GM18508 (cell line): ENCODE measurements around the gene FAM98B.

Experiments
- ATAC-seq: cut with Tn5 transposase; IDR thresholded peaks from one replicate; pipeline ENCODE4 v1.9.1; 2021; ENCODE audit warnings: moderate number of reproducible peaks; ENCODE audit not compliant: insufficient read depth, unreplicated experiment

Gene FAM98B

DNA sequence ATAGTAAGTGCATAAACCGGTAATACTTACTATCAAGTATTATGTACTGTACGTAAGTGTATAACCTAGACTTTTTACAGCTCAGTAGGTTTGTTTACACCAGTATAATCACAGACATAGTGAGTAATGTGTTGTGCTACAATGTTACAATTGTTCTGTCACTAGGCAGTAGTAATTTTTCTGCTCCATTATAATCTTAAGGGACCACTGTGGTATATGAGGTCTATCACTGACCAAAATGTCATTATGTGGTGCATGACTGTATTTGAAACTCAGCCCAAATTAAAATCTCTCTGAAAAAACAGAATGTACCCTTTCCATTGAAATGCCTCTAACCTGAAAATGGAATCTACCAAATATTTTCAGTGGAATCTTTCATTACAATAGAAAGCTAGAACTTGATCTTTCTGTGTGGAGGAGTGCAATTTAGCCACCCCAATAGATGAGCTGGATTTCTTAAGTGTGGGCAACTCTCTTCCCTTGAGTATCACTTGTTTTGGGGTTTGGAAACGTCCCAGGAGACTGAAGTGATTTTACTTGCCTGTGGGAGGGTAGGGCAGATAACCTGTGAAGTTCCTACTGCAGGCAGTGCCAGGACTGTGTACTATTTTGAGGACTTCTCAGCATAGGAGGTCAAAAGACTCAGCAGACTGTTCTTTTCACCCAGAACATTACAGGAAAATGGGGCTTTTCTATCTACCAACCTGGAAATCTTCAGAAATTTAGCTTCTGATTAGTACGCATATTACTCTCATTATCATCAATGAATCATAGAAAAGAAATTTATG is 50.9 kb downstream of the FAM98B start:
- no peak for ATAC-seq

DNA sequence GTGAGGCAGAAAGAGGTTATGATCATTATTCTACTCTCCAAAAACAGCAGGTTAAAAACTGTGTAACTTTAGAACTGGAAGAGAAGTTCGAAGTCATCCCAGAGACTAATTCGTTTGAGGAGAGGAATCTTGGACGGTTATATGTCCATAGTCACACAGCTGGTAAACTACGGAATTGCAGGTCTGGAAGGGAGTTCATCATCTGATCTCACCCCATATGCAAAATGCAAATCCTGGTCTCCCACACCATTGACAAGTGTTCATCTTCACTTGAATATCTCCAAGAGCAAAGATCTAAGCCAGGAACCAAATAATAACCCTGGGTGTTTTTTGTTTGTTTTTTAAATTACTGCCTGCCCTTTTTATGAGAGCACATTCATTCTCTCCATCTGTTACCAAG is 53.1 kb downstream of the FAM98B start:
- no peak for ATAC-seq

DNA sequence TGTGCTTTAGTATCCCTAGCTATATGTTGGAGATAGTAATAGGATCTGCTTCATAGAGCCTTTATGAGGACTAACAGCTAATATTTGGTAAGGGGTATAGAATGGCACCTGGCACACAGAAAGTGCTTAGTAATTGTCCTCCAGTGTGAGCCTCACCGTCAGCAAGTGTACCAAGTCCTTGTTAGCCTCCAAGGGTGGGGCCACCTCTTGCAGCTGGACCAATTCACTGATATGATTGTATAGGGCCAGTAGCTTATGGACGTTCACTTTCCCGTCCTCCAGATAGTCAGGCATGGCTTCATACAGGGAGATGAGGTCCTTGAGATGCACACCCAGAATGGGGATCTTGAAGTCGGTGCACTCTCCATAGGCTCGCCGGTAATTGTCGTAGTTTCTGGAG is 53.6 kb downstream of the FAM98B start:
- ATAC-seq: no peak

DNA sequence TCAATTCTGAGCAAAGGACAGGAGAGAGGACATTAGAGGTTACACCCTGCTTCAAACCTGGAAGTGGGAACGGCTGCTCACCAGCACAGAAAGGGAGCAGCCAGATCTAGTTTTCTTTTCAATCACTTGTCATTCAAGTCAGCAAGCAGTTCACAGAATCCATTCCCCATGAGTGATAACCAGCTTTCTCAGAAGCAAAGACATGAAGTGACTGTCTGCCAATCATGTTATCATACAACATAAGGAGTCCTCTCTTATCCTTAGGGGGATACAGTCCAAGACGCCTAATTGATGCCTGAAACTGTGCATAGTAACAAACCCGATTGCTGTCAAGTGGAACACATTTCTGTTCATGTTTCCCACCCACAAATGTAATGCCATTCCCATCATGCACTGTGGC is 54.7 kb downstream of the FAM98B start:
- no peak for ATAC-seq

DNA sequence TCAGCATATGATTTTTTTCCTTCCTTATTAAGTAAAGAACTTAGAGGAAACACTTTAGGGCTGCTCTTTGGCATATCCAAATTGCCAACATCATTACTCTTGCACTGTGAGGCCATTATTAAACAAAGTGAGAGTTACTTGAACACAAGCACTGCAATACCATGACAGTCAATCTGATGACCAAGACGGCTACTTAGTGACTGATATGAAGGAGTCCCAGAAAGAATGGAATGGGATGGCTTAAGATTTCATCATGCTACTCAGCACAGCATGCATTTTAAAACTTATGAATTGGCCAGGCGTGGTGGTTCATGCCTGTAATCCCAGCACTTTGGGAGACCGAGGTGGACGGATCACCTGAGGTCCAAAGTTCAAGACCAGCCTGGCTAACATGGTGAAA is 55.2 kb downstream of the FAM98B start:
- no peak for ATAC-seq

DNA sequence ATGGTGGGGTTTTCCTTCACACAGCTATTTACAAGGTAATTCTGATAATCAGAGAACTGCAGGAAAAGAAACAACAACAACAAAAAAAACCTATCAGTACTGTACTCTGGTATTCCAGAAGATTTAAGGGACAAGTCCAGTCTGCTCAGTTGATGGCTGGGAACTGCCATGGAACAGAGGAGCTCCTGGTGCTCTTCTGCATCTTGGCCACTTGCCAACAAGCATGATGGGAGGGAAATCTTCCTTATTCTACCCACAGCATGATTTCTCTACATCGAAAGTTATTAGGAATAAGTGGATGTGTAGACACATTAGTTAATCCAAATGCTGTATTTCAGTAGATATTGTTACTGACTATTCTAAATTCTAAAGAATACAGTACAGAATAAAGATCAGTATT is 59.0 kb downstream of the FAM98B start:
- no peak for ATAC-seq

DNA sequence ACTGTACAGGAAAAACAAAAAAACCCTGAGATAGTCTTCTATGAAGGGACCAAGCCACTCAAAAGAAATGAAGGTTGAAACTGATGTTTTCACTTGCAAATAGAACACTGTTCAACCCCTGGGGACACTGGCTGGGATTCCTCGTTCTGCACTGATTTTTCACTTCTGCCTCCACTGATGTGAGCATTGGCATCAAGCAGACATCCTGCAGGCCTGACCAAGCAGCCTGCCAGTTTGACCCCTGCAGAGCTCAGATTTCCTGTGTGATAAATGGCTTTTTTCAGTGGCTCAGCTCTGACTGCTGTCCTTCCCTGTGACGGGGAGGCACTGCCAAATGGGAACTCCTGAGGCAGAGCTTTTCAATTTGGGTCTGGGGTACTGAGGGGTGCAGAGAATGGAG is 60.7 kb downstream of the FAM98B start:
- no peak for ATAC-seq

DNA sequence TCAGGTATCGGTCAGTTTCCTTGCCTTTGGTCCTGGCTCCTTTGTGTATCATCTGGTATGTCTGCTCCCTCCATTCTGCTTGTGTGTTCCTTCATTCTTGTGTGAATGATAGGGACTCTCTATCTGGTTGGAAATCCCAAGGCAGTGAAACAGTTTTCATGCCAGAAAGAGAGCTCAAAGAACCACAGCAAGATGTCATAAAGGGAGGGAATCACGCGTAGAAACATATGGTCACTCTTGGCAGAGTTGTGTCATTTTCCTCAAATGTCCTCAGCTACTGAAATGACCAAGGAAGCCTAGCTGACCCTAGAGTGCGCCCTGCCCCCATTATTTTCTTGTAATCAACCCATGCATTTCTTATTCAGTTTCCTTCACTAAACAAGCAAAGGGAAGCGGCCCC is 62.7 kb downstream of the FAM98B start:
- ATAC-seq: no peak

DNA sequence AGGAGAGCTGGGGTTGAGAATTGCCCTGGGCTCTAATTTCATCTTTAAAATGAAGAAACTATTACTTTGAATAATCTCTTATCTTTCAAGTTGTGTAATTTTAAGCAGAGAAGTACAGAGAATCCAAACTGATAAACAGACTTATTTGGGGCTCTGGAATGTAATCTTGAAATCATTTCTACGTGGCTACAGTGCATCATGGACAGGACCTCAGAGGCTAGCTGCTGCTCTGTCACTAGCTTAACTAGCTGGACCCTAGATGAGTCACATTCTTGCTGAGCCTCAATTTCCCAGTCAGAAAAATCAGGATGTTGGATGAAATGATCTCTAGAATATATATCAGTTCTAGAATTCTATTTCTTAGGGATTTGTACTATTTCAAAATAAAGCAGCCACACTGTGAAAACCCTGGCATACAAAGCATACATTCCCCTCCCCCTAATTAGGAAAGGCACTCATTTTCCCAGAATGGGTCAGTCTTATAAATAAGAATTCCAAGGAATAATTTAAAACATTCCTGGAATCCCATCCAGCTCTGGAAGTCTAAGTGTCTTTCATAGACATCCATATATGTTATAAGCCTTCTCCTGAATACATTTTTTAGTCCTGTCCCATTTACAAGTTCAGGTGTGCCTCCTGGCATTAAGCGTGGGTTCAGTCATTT is 63.5 kb downstream of the FAM98B start:
- no peak for ATAC-seq

DNA sequence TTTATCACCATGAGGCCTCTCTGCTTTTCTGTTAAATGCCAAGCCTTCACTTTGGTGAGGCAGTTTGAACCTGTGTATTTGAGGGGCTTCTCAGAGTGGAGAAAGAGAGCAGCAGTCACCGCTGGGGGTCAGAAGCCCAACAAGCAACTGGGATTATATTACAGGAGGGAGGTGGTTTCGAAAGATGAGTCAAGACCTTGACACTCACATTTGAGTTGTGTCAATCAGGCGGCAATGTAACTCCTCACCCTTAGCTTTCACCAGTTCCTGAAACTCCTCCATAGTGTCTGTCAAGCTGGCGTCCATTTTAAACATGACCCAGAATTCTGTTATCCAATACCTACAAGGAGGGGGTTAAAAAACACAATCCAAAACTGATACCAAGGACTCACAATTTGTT is 64.2 kb downstream of the FAM98B start:
- ATAC-seq: no peak

DNA sequence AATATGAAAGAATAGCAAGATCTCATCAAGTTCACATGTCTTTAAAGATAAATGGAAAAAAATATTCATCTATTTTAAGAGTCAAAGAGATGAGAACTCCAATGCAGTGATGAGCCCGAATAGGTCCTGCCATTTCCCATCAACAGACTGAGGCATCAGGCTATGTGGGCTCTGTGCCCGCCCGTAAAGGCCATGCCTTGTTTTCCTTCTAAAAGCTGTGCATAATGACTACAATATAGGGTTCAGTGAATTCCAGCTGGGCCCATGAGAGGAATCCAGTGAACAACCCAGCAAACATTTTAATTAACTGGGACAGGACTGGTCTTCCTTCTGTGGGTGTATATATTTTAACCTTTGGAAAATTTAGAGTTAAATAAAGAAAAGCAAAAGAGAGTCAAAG is 66.1 kb downstream of the FAM98B start:
- ATAC-seq: no peak

DNA sequence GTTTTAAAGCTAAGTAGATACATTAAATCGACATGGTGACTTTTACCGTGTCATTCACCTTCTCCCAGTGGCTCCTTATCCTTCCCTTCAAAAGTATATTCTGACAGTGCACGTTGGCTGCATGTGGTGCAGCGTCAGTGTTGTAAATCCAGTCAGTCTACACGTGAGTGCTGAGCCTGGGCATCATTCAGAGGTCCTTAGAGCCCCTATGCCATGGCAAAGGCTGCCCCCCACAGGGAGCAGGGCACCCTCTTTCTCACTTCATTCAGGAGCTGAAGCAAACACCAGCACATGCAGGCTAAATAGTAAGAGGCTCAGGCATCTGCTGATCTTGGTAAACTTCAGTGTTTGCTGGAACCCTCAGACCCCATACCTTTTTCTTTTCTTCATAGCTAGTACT is 67.4 kb downstream of the FAM98B start:
- ATAC-seq: no peak

DNA sequence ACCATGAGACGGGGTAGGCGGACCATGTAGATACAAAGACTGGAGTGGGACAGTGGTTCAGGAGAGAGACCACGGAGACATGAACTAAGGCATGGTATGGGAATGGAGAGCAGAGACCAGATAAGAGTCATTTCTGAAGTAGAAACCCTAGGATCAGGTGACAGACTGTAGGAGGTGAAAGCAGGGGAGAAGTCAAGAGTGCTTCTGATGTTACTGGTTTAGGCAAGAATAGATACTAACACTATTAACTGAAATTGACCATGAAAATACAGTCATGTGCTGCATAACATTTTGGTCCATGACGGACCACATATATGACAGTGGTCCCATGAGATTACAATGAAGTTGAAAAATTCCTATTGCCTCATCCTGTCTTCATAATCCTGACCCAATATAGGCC is 69.0 kb downstream of the FAM98B start:
- no peak for ATAC-seq

DNA sequence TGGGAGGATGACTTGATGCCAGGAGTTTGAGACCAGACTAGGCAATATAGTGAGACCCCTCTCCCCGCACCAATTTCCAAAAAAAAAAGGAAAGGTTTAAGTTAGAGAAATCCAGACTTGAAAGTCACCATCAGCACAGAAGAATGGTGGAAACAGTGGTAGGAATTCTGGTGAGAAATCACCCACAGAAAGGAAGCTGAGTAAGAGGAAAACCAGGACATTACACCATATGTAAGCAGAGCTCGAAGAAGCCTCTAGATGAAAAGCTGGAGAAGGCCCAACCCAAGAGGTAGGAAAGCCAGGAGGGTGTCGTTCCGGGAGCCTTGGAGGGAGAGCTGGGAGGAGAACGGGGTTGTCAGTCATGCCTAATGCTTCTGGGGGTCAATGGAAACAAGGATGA is 70.2 kb downstream of the FAM98B start:
- ATAC-seq: no peak

DNA sequence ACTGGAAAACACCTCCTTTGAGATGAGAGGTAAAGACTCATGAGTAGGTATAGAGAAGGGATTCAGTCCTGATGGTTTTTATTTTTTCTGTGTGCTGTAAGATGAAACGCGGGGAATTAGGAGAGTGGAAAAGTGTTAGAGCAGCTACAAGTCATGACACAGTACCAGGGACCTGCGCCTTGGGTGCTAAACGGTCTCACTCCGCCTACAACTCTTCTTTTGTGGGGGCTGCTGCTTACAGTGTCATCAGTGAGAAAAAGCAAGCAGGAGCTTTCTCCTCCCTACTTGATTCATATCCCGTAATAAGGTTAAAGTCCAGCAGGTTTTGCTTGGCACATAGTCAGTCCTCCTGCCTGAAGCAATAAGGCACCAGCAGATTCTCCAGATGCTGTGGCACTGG is 71.6 kb downstream of the FAM98B start:
- ATAC-seq: no peak

DNA sequence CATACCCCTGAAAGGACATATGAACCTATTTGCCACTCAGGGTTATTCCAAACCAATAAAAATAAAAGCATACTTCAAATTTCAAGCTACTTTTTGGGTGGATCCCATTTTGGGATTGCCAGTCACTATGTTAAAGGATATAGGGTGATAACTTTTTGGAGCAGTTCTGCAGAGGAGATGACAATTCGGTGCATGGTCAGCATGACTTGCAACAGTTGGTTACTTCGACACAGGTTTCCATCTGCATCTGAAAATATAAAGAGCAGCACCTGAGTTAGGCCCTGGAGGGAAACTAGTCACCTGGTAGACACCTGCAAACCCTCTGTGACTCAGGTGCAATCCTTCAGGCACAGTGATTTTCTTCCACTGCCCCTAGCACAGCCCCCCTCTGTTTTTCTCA is 72.2 kb downstream of the FAM98B start:
- no peak for ATAC-seq

DNA sequence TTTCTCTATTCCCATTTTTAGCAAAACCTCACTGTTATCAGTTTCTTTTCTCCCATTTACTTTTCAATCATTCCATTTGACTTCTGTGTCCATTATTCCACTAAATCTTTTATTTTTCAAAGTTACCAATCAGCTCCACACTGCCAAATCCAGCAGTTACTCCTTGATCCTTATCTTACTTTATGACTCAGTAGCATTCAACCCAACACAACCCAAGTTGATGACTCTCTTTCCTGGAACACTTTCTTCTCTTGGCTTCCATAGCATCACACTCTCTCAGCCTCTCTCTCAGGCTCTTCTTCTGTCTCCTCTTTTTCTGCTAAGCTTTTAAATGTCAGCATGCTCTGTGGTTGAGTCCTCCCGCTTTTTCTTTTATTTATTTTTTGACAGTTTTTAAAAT is 74.4 kb downstream of the FAM98B start:
- ATAC-seq: no peak

DNA sequence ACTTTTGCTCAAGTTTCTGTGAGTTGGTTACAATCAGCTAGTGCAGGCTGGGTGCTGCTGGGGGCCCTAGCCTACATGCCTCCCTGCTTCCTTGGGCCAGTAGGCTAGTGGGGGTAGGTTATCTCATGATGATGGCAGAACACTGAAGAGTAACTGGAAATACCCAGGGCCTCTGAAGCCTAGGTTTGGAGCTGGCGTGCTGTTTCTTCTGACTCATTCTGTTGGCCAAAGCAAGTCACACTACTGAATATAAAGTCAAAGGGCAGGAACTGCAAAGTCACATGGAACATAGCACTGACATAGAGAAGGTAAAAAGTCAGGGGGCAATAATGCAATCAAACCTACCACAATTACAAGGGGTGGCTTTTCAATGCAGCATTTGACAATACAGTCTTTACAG is 76.2 kb downstream of the FAM98B start:
- peak; percentile 76 for ATAC-seq

DNA sequence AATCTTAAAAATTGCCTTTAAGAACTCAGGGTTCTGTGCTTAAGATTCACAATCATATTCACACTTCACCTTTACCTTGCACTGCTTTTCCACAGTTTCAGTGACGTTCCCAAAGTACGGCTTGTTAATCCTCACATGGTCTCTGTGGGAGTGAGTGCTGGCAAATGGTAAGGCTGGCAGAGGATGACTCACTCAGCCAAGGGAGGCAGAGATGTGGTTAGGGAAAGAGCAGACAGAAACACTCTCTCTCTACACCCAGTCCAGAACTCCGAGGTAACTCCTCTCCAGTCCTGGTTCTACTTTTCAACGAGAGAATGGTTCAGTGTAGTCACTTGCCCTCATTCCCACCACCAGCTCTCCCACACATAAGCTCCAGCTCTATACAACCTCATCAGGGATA is 77.6 kb downstream of the FAM98B start:
- no peak for ATAC-seq

DNA sequence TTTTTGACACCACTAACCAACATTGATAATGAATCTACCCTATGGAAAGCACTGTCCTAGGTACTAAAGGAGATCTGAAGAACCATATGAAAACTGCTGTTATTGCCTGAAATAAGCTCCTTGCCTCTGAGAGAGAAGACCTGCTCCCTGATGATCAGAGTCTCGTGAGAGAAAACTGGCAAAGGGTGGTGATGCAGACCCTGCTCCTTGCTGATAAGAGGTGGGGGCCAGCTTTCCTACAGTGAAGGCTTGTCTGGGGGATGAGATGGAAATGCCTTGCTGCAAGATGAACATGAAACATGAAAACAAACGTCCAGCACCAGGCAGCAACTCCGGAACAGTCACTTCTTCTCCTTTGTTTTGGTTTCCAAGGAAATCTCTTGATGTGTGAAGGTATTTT is 78.8 kb downstream of the FAM98B start:
- ATAC-seq: no peak

DNA sequence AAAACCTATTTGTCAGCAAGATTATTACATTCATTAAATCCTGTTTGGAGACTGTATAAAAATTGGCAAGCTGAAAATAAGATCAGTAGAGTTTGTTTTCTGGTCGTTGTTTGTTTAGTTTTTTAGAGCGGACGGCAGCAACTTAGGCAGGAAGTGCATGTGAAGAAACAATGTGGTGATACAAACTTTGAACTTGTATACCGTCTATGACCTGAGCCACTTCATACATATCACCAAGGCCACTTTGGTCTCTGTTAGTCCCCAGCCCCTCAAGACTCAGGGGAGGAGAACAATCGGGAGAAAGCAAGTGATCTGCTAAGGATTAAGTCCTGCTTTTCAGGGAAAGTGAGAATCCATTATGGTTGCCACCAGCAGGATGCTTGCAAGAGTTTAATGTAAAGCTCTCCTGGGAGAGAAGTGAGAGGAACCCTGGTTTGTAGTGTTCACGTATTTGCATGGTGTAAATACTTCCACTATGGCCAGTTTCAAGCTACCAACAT is 79.5 kb downstream of the FAM98B start:
- no peak for ATAC-seq

DNA sequence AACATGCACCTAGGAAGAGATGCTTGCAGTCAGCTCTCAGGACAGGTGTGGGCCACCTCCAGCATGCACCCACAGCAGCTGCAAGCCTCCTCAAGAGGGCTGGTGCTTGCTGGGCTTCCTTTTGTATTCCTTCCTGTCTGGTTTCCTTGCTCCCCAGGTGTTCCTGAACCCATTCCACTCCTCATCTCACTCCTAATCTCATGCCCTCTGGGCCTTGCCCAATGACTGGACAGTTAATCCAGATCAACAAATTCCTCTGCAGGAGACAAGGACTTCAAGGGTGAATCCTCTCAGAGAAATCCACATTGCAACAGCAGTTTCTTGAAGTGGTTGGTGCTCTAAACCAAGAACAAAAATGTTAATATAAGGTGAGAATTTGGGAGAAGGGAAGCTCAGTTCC is 80.0 kb downstream of the FAM98B start:
- no peak for ATAC-seq
